Gastrocnemius medialis (tissue), 4 donors: ENCODE measurements around the gene ASB5. TPM values are rescaled to one million over a fixed set of nuclear protein-coding genes. Genes with fewer than 3 reads are reported as not detected.

ENCODE experiments used
- ATAC-seq, 2 donors: fragments of 150-250 bp; one replicate each; pipeline ENCODE4 v1.9.1; 2016
- DNase-seq, 2 donors: peaks; one replicate each; pipeline ENCODE4 v3.0.0-alpha.2; 2019
- H3K27ac ChIP-seq, 4 donors: fragments of 200-600 bp; sonication (generic); 1 replicate in 1 of 4; 2 replicates in 3 of 4; pipeline ENCODE4 v1.5.1; 2016 to 2018; ENCODE audit warnings: mild to moderate bottlenecking in 2 of 4, moderate library complexity in 1 of 4
- H3K27me3 ChIP-seq, 3 donors: fragments of 200-600 bp; sonication (generic) in 2 of 3; 1 replicate in 1 of 3; 2 replicates in 2 of 3; pipeline versions ENCODE4 v1.5.1 to v1.6.0; 2016 to 2019; ENCODE audit warnings: mild to moderate bottlenecking in 1 of 3, moderate library complexity in 1 of 3
- H3K36me3 ChIP-seq, 2 donors: fragments of 200-600 bp; sonication (generic) in 1 of 2; one replicate each; pipeline ENCODE4 v1.5.1; 2017 to 2018
- H3K4me1 ChIP-seq, 2 donors: fragments of 200-600 bp; sonication (generic) in 1 of 2; one replicate each; pipeline ENCODE4 v1.5.1; 2016 to 2017; ENCODE audit warnings: mild to moderate bottlenecking in 2 of 2
- H3K4me3 ChIP-seq, 4 donors: fragments of 200-600 bp; sonication (generic) in 3 of 4; 1 replicate in 1 of 4; 2 replicates in 3 of 4; pipeline ENCODE4 v1.5.1; 2016 to 2019; ENCODE audit warnings: mild to moderate bottlenecking in 2 of 4
- H3K9me3 ChIP-seq, 3 donors: fragments of 200-600 bp; sonication (generic) in 2 of 3; 1 replicate in 1 of 3; 2 replicates in 2 of 3; pipeline ENCODE4 v1.5.1; 2016 to 2019
- CTCF ChIP-seq, 5 experiments: fragments of 450-650 bp in 3 of 5; fragments of 200-600 bp in 2 of 5; sonication (generic) in 2 of 5; IDR thresholded peaks in 4 of 5; conservative IDR thresholded peaks in 1 of 5; 1 replicate in 4 of 5; 2 replicates in 1 of 5; pipeline ENCODE4 v1.5.1; 2016 to 2019; ENCODE audit warnings: antibody characterized with exemption in 5 of 5, mild to moderate bottlenecking in 3 of 5, moderate library complexity in 3 of 5
- POLR2A ChIP-seq, 2 donors: fragments of 450-650 bp; IDR thresholded peaks; one replicate each; pipeline ENCODE4 v1.6.1; 2017; ENCODE audit warnings: antibody characterized with exemption in 2 of 2, mild to moderate bottlenecking in 2 of 2, moderate library complexity in 2 of 2
- in situ Hi-C, 4 donors: fragments of 200-750 bp; cut with MboI; loops; one replicate each; pipeline versions ENCODE4 v1.15.0 to v1.8.0; 2017; ENCODE audit warnings: low sequenced_read_pairs in 4 of 4
- intact Hi-C: fragments of 100-400 bp; cut with DNase I; formaldehyde crosslinking; loops from one replicate; pipeline ENCODE4 v1.15.1; 2023; ENCODE audit warnings: low total_unique reads
- total RNA-seq, 4 donors: library from RNA; depleted of rRNA; stranded (reverse); fragments of >200 nt; gene quantifications; one replicate each; pipeline versions ENCODE4 v1.1.0 to v1.2.3, GENCODE V29; 2016

Gene ASB5
- total RNA-seq, 4 donors from 2014 or later = 48.7 to 284 (median 179) TPM

- ATAC-seq (no peak), DNase-seq (no peak)
- Histone ChIP-seq H3K9me3 (no peaks in the 10 kb centered on the region), H3K27me3 (no peaks in the 10 kb centered on the region), H3K4me1 (peaks cover 62 to 69% of the 10 kb centered on the region in 2 donors), H3K4me3 (no peak overlapping the region), H3K27ac (peak overlapping the region; percentile 82 to 91 (median 86)), H3K36me3 (no peaks in the 10 kb centered on the region)
- TF ChIP-seq CTCF (IDR thresholded peaks at IDR 0.05 in 4 of 5, conservative IDR thresholded peaks at IDR 0.05 in 1 of 5) (no peak), POLR2A (IDR thresholded peaks at IDR 0.05) (no peak)
- in situ Hi-C loops (no loop called here), intact Hi-C loops (no loop called here)
Measured at GRCh38 chr4:176189891-176190795, 78.9 kb downstream of the ASB5 start.

GRCh38 chr4:176188654-176189053 is 80.4 kb downstream of the ASB5 start:
- in situ Hi-C loops = no loop called here
- Histone ChIP-seq H3K4me1 (peaks cover 66 to 77% of the 10 kb centered on the region in 2 donors), H3K9me3 (no peaks in the 10 kb centered on the region), H3K27me3 (no peaks in the 10 kb centered on the region), H3K27ac (peak overlapping the region; percentile 82 to 91 (median 86)), H3K36me3 (no peaks in the 10 kb centered on the region), H3K4me3 (no peak overlapping the region)
- ATAC-seq = no peak
- no peak for TF ChIP-seq CTCF (IDR thresholded peaks at IDR 0.05 in 4 of 5, conservative IDR thresholded peaks at IDR 0.05 in 1 of 5)
- no peak for TF ChIP-seq POLR2A (IDR thresholded peaks at IDR 0.05)
- DNase-seq = no peak
- intact Hi-C loops = no loop called here

- Histone ChIP-seq H3K27me3 (no peaks in the 10 kb centered on the region), H3K4me1 (peaks cover 68 to 73% of the 10 kb centered on the region in 2 donors), H3K36me3 (no peaks in the 10 kb centered on the region), H3K4me3 (peak overlapping the region in 3 of 4 donors; percentile 9 to 22 (median 13)), H3K9me3 (no peaks in the 10 kb centered on the region), H3K27ac (peak overlapping the region; percentile 82 to 91 (median 86))
- no peak for DNase-seq
- in situ Hi-C loops = no loop called here
- ATAC-seq = peak; percentile 62 to 64
- TF ChIP-seq CTCF (IDR thresholded peaks at IDR 0.05 in 4 of 5, conservative IDR thresholded peaks at IDR 0.05 in 1 of 5) (no peak), POLR2A (IDR thresholded peaks at IDR 0.05) (no peak)
- intact Hi-C loops = loop anchor here (2.0 kb wide), 1 partner anchor 49 kb away; no protein-coding TSS in a partner anchor
Measured at GRCh38 chr4:176187624-176188023, 81.4 kb downstream of the ASB5 start.

- Histone ChIP-seq H3K36me3 (no peaks in the 10 kb centered on the region), H3K9me3 (no peaks in the 10 kb centered on the region), H3K4me3 (peak overlapping the region in 2 of 4 donors; percentile 9 to 22), H3K27me3 (no peaks in the 10 kb centered on the region), H3K4me1 (peaks cover 62 to 66% of the 10 kb centered on the region in 2 donors), H3K27ac (peak overlapping the region; percentile 82 to 91 (median 86))
- intact Hi-C loops (loop anchor here (2.0 kb wide), 1 partner anchor 50 kb away; no protein-coding TSS in a partner anchor), in situ Hi-C loops (no loop called here)
- no peak for DNase-seq
- ATAC-seq = no peak
- no peak for TF ChIP-seq POLR2A (IDR thresholded peaks at IDR 0.05)
Measured at GRCh38 chr4:176186671-176187395, 82.2 kb downstream of the ASB5 start.

GRCh38 chr4:176186067-176186466 is 83.0 kb downstream of the ASB5 start:
- DNase-seq (no peak), ATAC-seq (no peak)
- TF ChIP-seq CTCF (IDR thresholded peaks at IDR 0.05 in 4 of 5, conservative IDR thresholded peaks at IDR 0.05 in 1 of 5) (no peak), POLR2A (IDR thresholded peaks at IDR 0.05) (no peak)
- H3K4me3 ChIP-seq = no peak overlapping the region
- peak overlapping the region; percentile 82 to 91 (median 86) for H3K27ac ChIP-seq
- no peaks in the 10 kb centered on the region for H3K27me3 ChIP-seq
- intact Hi-C loops = loop anchor here (2.0 kb wide), 1 partner anchor 51 kb away; no protein-coding TSS in a partner anchor
- H3K9me3 ChIP-seq = no peaks in the 10 kb centered on the region
- in situ Hi-C loops = no loop called here
- H3K4me1 ChIP-seq = peaks cover 59 to 64% of the 10 kb centered on the region in 2 donors
- H3K36me3 ChIP-seq = no peaks in the 10 kb centered on the region
